Glutamatergic neuron (in vitro differentiated cells): Measurements from ENCODE around the gene PPCS. TPM values are rescaled to one million over a fixed set of nuclear protein-coding genes. Genes with fewer than 3 reads are reported as not detected.

Experiments
- DNase-seq: peaks from one replicate; pipeline ENCODE4 v3.0.0; 2022
- H3K27ac Mint-ChIP-seq: one replicate; pipeline ENCODE4 v1.8.0; 2020; ENCODE audit warnings: mild to moderate bottlenecking, mixed read lengths, inconsistent platforms; ENCODE audit not compliant: unreplicated experiment
- H3K27me3 Mint-ChIP-seq: one replicate; pipeline ENCODE4 v1.8.0; 2020; ENCODE audit warnings: mild to moderate bottlenecking, moderate library complexity, mixed read lengths, inconsistent platforms; ENCODE audit not compliant: unreplicated experiment
- H3K36me3 Mint-ChIP-seq: one replicate; pipeline ENCODE4 v1.8.0; 2020; ENCODE audit warnings: mild to moderate bottlenecking, mixed read lengths, inconsistent platforms; ENCODE audit not compliant: unreplicated experiment
- H3K4me1 Mint-ChIP-seq: one replicate; pipeline ENCODE4 v1.8.0; 2020; ENCODE audit warnings: mild to moderate bottlenecking, low read depth, mixed read lengths, inconsistent platforms; ENCODE audit not compliant: unreplicated experiment
- H3K4me3 Mint-ChIP-seq: one replicate; pipeline ENCODE4 v1.8.0; 2020; ENCODE audit warnings: mild to moderate bottlenecking, mixed read lengths, inconsistent platforms; ENCODE audit not compliant: unreplicated experiment
- H3K9me3 Mint-ChIP-seq: one replicate; pipeline ENCODE4 v1.8.0; 2020; ENCODE audit warnings: mild to moderate bottlenecking, moderate library complexity, mixed read lengths, inconsistent platforms; ENCODE audit not compliant: unreplicated experiment
- total RNA-seq: library from RNA; stranded (reverse); fragmentation: NEBNext Ultra II Directional; extraction: Animal tissue kit (Norgen Biotek cat#: 25700); gene quantifications from one replicate; pipeline ENCODE4 v1.2.1, GENCODE V29; 2021; ENCODE audit not compliant: unreplicated experiment
- TF ChIP-seq, protein P1 (sequence below): fragments of 200-600 bp; sonication (generic); IDR thresholded peaks from one replicate; pipeline ENCODE4 v1.5.0; 2021; ENCODE audit not compliant: partially characterized antibody, unreplicated experiment

The PPCS gene
- total RNA-seq, 1 donor from 2014 or later = 25.4 TPM

GRCh38 chr1:42419126-42419821, 37.1 kb upstream of the PPCS start:
- no peak overlapping the region for H3K27ac Mint-ChIP-seq
- H3K4me1 Mint-ChIP-seq = peaks cover 37% of the 10 kb centered on the region
- H3K9me3 Mint-ChIP-seq = peaks cover 3% of the 10 kb centered on the region

GRCh38 chr1:42420121-42420520, 36.2 kb upstream of the PPCS start:
- Mint-ChIP-seq H3K27me3 (no peaks in the 10 kb centered on the region), H3K4me1 (peaks cover 37% of the 10 kb centered on the region), H3K9me3 (peaks cover 3% of the 10 kb centered on the region), H3K27ac (no peak overlapping the region), H3K4me3 (no peak overlapping the region), H3K36me3 (no peaks in the 10 kb centered on the region)
- no peak for DNase-seq
- TF ChIP-seq, protein P1, sequence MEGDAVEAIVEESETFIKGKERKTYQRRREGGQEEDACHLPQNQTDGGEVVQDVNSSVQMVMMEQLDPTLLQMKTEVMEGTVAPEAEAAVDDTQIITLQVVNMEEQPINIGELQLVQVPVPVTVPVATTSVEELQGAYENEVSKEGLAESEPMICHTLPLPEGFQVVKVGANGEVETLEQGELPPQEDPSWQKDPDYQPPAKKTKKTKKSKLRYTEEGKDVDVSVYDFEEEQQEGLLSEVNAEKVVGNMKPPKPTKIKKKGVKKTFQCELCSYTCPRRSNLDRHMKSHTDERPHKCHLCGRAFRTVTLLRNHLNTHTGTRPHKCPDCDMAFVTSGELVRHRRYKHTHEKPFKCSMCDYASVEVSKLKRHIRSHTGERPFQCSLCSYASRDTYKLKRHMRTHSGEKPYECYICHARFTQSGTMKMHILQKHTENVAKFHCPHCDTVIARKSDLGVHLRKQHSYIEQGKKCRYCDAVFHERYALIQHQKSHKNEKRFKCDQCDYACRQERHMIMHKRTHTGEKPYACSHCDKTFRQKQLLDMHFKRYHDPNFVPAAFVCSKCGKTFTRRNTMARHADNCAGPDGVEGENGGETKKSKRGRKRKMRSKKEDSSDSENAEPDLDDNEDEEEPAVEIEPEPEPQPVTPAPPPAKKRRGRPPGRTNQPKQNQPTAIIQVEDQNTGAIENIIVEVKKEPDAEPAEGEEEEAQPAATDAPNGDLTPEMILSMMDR = no peak

More at GRCh38 chr1:42419126-42419821, 37.1 kb upstream of the PPCS start:
- Mint-ChIP-seq H3K4me3 (no peak overlapping the region), H3K36me3 (no peaks in the 10 kb centered on the region), H3K27me3 (no peaks in the 10 kb centered on the region)
- DNase-seq = no peak
- TF ChIP-seq, protein P1 = no peak

GRCh38 chr1:42420911-42421585, 35.3 kb upstream of the PPCS start:
- Mint-ChIP-seq H3K27ac (peak overlapping the region; percentile 79), H3K4me1 (peaks cover 37% of the 10 kb centered on the region), H3K36me3 (no peaks in the 10 kb centered on the region), H3K27me3 (no peaks in the 10 kb centered on the region), H3K4me3 (peak overlapping the region; percentile 56), H3K9me3 (peaks cover 3% of the 10 kb centered on the region)
- TF ChIP-seq, protein P1 = no peak
- peak; percentile 42 for DNase-seq

DNA sequence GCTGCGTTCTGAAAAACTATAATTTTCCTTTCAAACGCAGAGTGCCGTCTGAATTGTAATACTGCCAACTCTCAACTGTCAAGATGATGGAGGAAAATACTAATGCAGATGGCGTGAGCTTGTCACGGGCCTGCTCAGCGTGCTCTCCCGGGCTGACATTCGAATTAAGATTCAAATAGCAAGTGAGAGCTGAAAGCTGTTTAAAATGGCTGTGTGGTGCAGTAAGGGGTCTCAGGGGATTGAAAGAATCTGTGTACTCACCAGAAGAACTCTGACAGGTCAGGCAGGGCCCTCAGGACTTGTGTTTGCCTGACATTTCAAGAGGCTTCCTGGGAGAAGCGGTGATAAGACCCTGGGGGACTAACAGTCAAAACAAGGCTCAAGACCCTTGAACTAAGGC, 33.6 kb upstream of the PPCS start:
- Mint-ChIP-seq H3K27ac (peak overlapping the region; percentile 31), H3K36me3 (no peaks in the 10 kb centered on the region), H3K9me3 (peaks cover 3% of the 10 kb centered on the region), H3K4me3 (peak overlapping the region; percentile 55), H3K4me1 (peaks cover 37% of the 10 kb centered on the region), H3K27me3 (no peaks in the 10 kb centered on the region)
- DNase-seq = no peak
- TF ChIP-seq, protein P1 = no peak

- Mint-ChIP-seq H3K36me3 (no peaks in the 10 kb centered on the region), H3K4me1 (peaks cover 37% of the 10 kb centered on the region), H3K27ac (peak overlapping the region; percentile 30), H3K27me3 (no peaks in the 10 kb centered on the region), H3K4me3 (peak overlapping the region; percentile 6), H3K9me3 (peaks cover 2% of the 10 kb centered on the region)
- TF ChIP-seq, protein P1 = no peak
- DNase-seq = no peak
Measured at GRCh38 chr1:42423681-42424080, 32.7 kb upstream of the PPCS start.
